Ramos (cell line): ENCODE data around the gene TLK1.

Experiments
- in situ Hi-C: fragments of 300-500 bp; cut with MboI; formaldehyde crosslinking; loops from one replicate; pipeline ENCODE4 v1.14.3; 2022; ENCODE audit warnings: low sequenced_read_pairs; ENCODE audit not compliant: unreplicated experiment

TLK1 gene

GRCh38 chr2:170973225-170973491 lies 187.5 kb downstream of the TLK1 start:
- in situ Hi-C loops = loop anchor here (10.0 to 25.0 kb wide), 2 partner anchors 452 to 1139 kb away; partner anchors contain the start of gene DLX2

GRCh38 chr2:170972296-170973224 lies 188.1 kb downstream of the TLK1 start:
- in situ Hi-C loops = loop anchor here (10.0 to 25.0 kb wide), 2 partner anchors 452 to 1140 kb away; partner anchors contain the start of gene DLX2

- in situ Hi-C loops = loop anchor here (10.0 to 25.0 kb wide), 2 partner anchors 454 to 1141 kb away; partner anchors contain the start of gene DLX2
These were observed 189.6 kb downstream of the TLK1 start for GRCh38 chr2:170971071-170971470.

GRCh38 chr2:170969872-170970496 lies 190.7 kb downstream of the TLK1 start:
- in situ Hi-C loops = loop anchor here (10.0 to 25.0 kb wide), 2 partner anchors 455 to 1142 kb away; partner anchors contain the start of gene DLX2

GRCh38 chr2:170969030-170969429 lies 191.7 kb downstream of the TLK1 start:
- in situ Hi-C loops = loop anchor here (25.0 kb wide), 1 partner anchor 1143 kb away; the partner anchor contains the start of gene DLX2

GRCh38 chr2:170968205-170969003 lies 192.3 kb downstream of the TLK1 start:
- in situ Hi-C loops = loop anchor here (25.0 kb wide), 1 partner anchor 1144 kb away; the partner anchor contains the start of gene DLX2

- in situ Hi-C loops = loop anchor here (25.0 kb wide), 1 partner anchor 1145 kb away; the partner anchor contains the start of gene DLX2
These were observed 193.1 kb downstream of the TLK1 start for GRCh38 chr2:170967553-170967952.

GRCh38 chr2:170966648-170967396 lies 193.9 kb downstream of the TLK1 start:
- in situ Hi-C loops = loop anchor here (25.0 kb wide), 1 partner anchor 1145 kb away; the partner anchor contains the start of gene DLX2

- in situ Hi-C loops = loop anchor here (25.0 kb wide), 1 partner anchor 1147 kb away; the partner anchor contains the start of gene DLX2
These were observed 195.1 kb downstream of the TLK1 start for GRCh38 chr2:170965446-170966225.

- in situ Hi-C loops = loop anchor here (25.0 kb wide), 1 partner anchor 1149 kb away; the partner anchor contains the start of gene DLX2
These were observed 197.3 kb downstream of the TLK1 start for GRCh38 chr2:170963386-170963785.

GRCh38 chr2:170953941-170954340 lies 206.8 kb downstream of the TLK1 start:
- in situ Hi-C loops = loop anchor here (25.0 kb wide), 1 partner anchor 1158 kb away; the partner anchor contains the start of gene DLX2

GRCh38 chr2:170950221-170950761 lies 210.4 kb downstream of the TLK1 start:
- in situ Hi-C loops = loop anchor here (25.0 kb wide), 1 partner anchor 1162 kb away; the partner anchor contains the start of gene DLX2

- in situ Hi-C loops = no loop called here
These were observed 211.3 kb downstream of the TLK1 start for GRCh38 chr2:170949415-170949814.

GRCh38 chr2:170944545-170944944 lies 216.1 kb downstream of the TLK1 start:
- in situ Hi-C loops = no loop called here

- in situ Hi-C loops = no loop called here
These were observed 217.1 kb downstream of the TLK1 start for GRCh38 chr2:170943596-170943995.

GRCh38 chr2:170943041-170943440 lies 217.7 kb downstream of the TLK1 start:
- in situ Hi-C loops = no loop called here

GRCh38 chr2:170942615-170943014 lies 218.1 kb downstream of the TLK1 start:
- in situ Hi-C loops = no loop called here
